Right atrium auricular region (tissue), 2 donors: ENCODE data around the gene KRTAP6-3. TPM values are rescaled to one million over a fixed set of nuclear protein-coding genes. Genes with fewer than 3 reads are reported as not detected.

Source experiments
- DNase-seq: peaks from one replicate; pipeline ENCODE4 v3.0.0-alpha.2; 2019; ENCODE audit warnings: low spot score
- H3K27ac ChIP-seq, 2 donors: fragments of 200-600 bp; sonication (generic); 1 replicate in 1 of 2; 2 replicates in 1 of 2; pipeline ENCODE4 v1.5.1; 2016 to 2019
- H3K27me3 ChIP-seq, 2 donors: fragments of 200-600 bp; sonication (generic); one replicate each; pipeline versions ENCODE4 v1.5.1 to v1.6.0; 2017 to 2019
- H3K36me3 ChIP-seq: fragments of 200-600 bp; sonication (generic); one replicate; pipeline ENCODE4 v1.5.1; 2016
- H3K4me1 ChIP-seq, 2 donors: fragments of 200-600 bp; sonication (generic); one replicate each; pipeline versions ENCODE4 v1.5.1 to v1.6.0; 2017 to 2019
- H3K4me3 ChIP-seq, 2 donors: fragments of 200-600 bp; sonication (generic); 1 replicate in 1 of 2; 2 replicates in 1 of 2; pipeline ENCODE4 v1.5.1; 2017 to 2019; ENCODE audit warnings: mild to moderate bottlenecking in 1 of 2, moderate library complexity in 1 of 2
- H3K9me3 ChIP-seq, 2 donors: fragments of 200-600 bp; sonication (generic); one replicate each; pipeline ENCODE4 v1.5.1; 2019
- CTCF ChIP-seq, 2 donors: fragments of 200-600 bp; sonication (generic); IDR thresholded peaks; one replicate each; pipeline ENCODE4 v1.5.1; 2019; ENCODE audit warnings: antibody characterized with exemption in 2 of 2
- total RNA-seq, 2 donors: library from RNA; depleted of rRNA; stranded (reverse); fragments of >200 nt; gene quantifications; one replicate each; pipeline ENCODE4 v1.1.0, GENCODE V29; 2016

KRTAP6-3 gene
- total RNA-seq, 2 donors from 2014 or later: not detected

- no peaks in the 10 kb centered on the region for H3K27me3 ChIP-seq
- no peaks in the 10 kb centered on the region for H3K4me1 ChIP-seq
- DNase-seq: no peak
- no peak for TF ChIP-seq CTCF (IDR thresholded peaks at IDR 0.05)
- no peaks in the 10 kb centered on the region for H3K9me3 ChIP-seq
- H3K36me3 ChIP-seq: no peaks in the 10 kb centered on the region
- no peak overlapping the region for H3K4me3 ChIP-seq
- no peak overlapping the region for H3K27ac ChIP-seq
Observed at GRCh38 chr21:30582870-30583269, 9.4 kb upstream of the KRTAP6-3 start.

DNA sequence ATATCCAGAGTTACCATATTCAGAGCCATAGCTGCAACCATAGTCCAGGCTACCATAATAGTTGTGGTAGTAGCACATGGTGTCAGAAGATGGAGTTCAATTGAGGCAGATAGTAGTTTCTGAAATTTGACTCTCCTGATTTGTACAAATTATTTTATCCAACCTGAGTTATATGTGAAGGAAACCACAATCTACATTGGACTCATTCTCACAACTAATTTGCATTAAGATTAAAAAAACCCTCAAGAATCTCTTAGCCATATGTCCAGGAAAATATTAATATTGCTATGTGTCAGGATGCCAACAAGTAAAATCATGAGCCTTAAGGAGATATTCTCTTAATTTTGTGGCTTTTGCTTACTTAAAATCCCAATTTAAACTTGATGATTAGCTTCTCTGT is 1.9 kb upstream of the KRTAP6-3 start, which contains the start of gene KRTAP22-2:
KRTAP22-2 (minus strand) TSS at position 101 of the 400 bp plus-strand sequence.
- TF ChIP-seq CTCF (IDR thresholded peaks at IDR 0.05): no peak
- H3K36me3 ChIP-seq: no peaks in the 10 kb centered on the region

GRCh38 chr21:30598802-30599201 is 6.6 kb downstream of the KRTAP6-3 start, which contains the start of gene KRTAP6-2:
KRTAP6-2 (minus strand) TSS chr21:30598902; CDS start chr21:30598874, 28 bp downstream.
- Histone ChIP-seq H3K36me3 (no peaks in the 10 kb centered on the region), H3K4me1 (no peaks in the 10 kb centered on the region), H3K27me3 (no peaks in the 10 kb centered on the region), H3K4me3 (no peak within 1 kb of the TSS), H3K27ac (no peak within 1 kb of the TSS), H3K9me3 (no peaks in the 10 kb centered on the region)
- no peak for DNase-seq
- no peak for TF ChIP-seq CTCF (IDR thresholded peaks at IDR 0.05)

More for the DNA sequence above, 1.9 kb upstream of the KRTAP6-3 start, which contains the start of gene KRTAP22-2:
- Histone ChIP-seq H3K9me3 (no peaks in the 10 kb centered on the region), H3K4me1 (no peaks in the 10 kb centered on the region), H3K27me3 (no peaks in the 10 kb centered on the region), H3K27ac (no peak within 1 kb of the TSS), H3K4me3 (no peak within 1 kb of the TSS)
- DNase-seq: no peak

- no peak within 1 kb of the TSS for H3K4me3 ChIP-seq
- H3K9me3 ChIP-seq: no peaks in the 10 kb centered on the region
- TF ChIP-seq CTCF (IDR thresholded peaks at IDR 0.05): no peak
- no peaks in the 10 kb centered on the region for H3K27me3 ChIP-seq
- H3K27ac ChIP-seq: no peak within 1 kb of the TSS
- H3K36me3 ChIP-seq: no peaks in the 10 kb centered on the region
- DNase-seq: no peak
- no peaks in the 10 kb centered on the region for H3K4me1 ChIP-seq
Observed at GRCh38 chr21:30600787-30601186, 8.5 kb downstream of the KRTAP6-3 start, which contains the start of gene KRTAP22-1. KRTAP22-1 (plus strand) TSS chr21:30601087.

DNA sequence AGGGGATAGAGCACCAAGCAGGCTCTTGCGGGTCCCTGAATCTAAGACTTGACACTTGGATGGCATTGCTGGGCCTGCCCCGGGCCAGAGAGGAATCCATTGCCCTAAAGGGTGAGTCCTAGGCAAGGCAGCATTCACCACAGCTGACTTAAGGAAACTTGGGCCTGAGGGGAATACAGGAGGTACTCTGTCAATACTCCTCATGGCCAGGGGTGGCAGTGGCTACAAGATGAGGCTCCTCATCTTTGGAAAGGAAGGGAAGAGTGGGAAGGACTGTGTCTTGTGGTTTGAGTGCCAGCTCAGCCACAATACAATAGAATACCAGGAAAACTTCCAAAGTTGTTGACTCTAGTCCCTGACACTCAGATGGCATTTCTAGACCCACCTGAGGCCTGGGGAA is 13.7 kb downstream of the KRTAP6-3 start:
- Histone ChIP-seq H3K27ac (no peak overlapping the region), H3K27me3 (no peaks in the 10 kb centered on the region), H3K4me1 (no peaks in the 10 kb centered on the region), H3K9me3 (no peaks in the 10 kb centered on the region), H3K36me3 (no peaks in the 10 kb centered on the region), H3K4me3 (no peak overlapping the region)
- no peak for DNase-seq
- TF ChIP-seq CTCF (IDR thresholded peaks at IDR 0.05): no peak

GRCh38 chr21:30612132-30612531 is 19.9 kb downstream of the KRTAP6-3 start:
- Histone ChIP-seq H3K4me1 (no peaks in the 10 kb centered on the region), H3K9me3 (no peaks in the 10 kb centered on the region), H3K27ac (no peak overlapping the region), H3K27me3 (no peaks in the 10 kb centered on the region), H3K36me3 (no peaks in the 10 kb centered on the region), H3K4me3 (no peak overlapping the region)
- no peak for DNase-seq
- TF ChIP-seq CTCF (IDR thresholded peaks at IDR 0.05): no peak
